Renal cortex interstitium (tissue), 15 donors: Measurements from ENCODE around the gene UVSSA. TPM values are rescaled to one million over a fixed set of nuclear protein-coding genes. Genes with fewer than 3 reads are reported as not detected.

Source experiments
- DNase-seq, 11 donors: peaks; one replicate each; pipeline ENCODE4 v3.0.0-alpha.2; 2013; ENCODE audit warnings: low read depth in 9 of 11, low spot score in 4 of 11; ENCODE audit errors: extremely low read depth in 1 of 11
- long read RNA-seq, 16 experiments: transcript quantifications; one replicate each; lab custom pipeline, GENCODE V29; 2026
- polyA plus RNA-seq, 3 donors: library from polyadenylated mRNA; unstranded; fragments of 120-200 nt; gene quantifications; one replicate each; pipeline ENCODE4 v1.2.1, GENCODE V29; 2013; ENCODE audit not compliant: insufficient read length in 3 of 3

The UVSSA gene, protein sequence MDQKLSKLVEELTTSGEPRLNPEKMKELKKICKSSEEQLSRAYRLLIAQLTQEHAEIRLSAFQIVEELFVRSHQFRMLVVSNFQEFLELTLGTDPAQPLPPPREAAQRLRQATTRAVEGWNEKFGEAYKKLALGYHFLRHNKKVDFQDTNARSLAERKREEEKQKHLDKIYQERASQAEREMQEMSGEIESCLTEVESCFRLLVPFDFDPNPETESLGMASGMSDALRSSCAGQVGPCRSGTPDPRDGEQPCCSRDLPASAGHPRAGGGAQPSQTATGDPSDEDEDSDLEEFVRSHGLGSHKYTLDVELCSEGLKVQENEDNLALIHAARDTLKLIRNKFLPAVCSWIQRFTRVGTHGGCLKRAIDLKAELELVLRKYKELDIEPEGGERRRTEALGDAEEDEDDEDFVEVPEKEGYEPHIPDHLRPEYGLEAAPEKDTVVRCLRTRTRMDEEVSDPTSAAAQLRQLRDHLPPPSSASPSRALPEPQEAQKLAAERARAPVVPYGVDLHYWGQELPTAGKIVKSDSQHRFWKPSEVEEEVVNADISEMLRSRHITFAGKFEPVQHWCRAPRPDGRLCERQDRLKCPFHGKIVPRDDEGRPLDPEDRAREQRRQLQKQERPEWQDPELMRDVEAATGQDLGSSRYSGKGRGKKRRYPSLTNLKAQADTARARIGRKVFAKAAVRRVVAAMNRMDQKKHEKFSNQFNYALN
- polyA plus RNA-seq = 10 to 100 TPM in 1 of 3 donors, 1 to 10 TPM in 2; 8.4 to 36.6 (median 9.2) TPM
- long read RNA-seq, donor 1 = 0 reads
- long read RNA-seq, donor 2, full-length matches to known transcripts = 1 of 1 reads
- long read RNA-seq, donor 2, partial matches to known transcripts = 0 of 1 reads
- long read RNA-seq, donor 2, other reads (novel, unspliced or antisense) = 0 of 1 reads
- long read RNA-seq, donor 3, full-length matches to known transcripts = 2 of 2 reads
- long read RNA-seq, donor 3, partial matches to known transcripts = 0 of 2 reads
- long read RNA-seq, donor 3, other reads (novel, unspliced or antisense) = 0 of 2 reads
- long read RNA-seq, donor 4, full-length matches to known transcripts = 6 of 6 reads
- long read RNA-seq, donor 4, partial matches to known transcripts = 0 of 6 reads
- long read RNA-seq, donor 4, other reads (novel, unspliced or antisense) = 0 of 6 reads
- long read RNA-seq, donor 5 = 0 reads
- long read RNA-seq, donor 6, full-length matches to known transcripts = 6 of 6 reads
- long read RNA-seq, donor 6, partial matches to known transcripts = 0 of 6 reads
- long read RNA-seq, donor 6, other reads (novel, unspliced or antisense) = 0 of 6 reads
- long read RNA-seq, donor 7, full-length matches to known transcripts = 2 of 2 reads
- long read RNA-seq, donor 7, partial matches to known transcripts = 0 of 2 reads
- long read RNA-seq, donor 7, other reads (novel, unspliced or antisense) = 0 of 2 reads
- long read RNA-seq, donor 8 = 0 reads
- long read RNA-seq, donor 9 = 0 reads
- long read RNA-seq, donor 10, full-length matches to known transcripts = 1 of 1 reads
- long read RNA-seq, donor 10, partial matches to known transcripts = 0 of 1 reads
- long read RNA-seq, donor 10, other reads (novel, unspliced or antisense) = 0 of 1 reads
- long read RNA-seq, donor 11, full-length matches to known transcripts = 1 of 1 reads
- long read RNA-seq, donor 11, partial matches to known transcripts = 0 of 1 reads
- long read RNA-seq, donor 11, other reads (novel, unspliced or antisense) = 0 of 1 reads
- long read RNA-seq, donor 12, full-length matches to known transcripts = 2 of 2 reads
- long read RNA-seq, donor 12, partial matches to known transcripts = 0 of 2 reads
- long read RNA-seq, donor 12, other reads (novel, unspliced or antisense) = 0 of 2 reads
- long read RNA-seq, donor 13 = 0 reads
- long read RNA-seq, donor 14, full-length matches to known transcripts = 2 of 2 reads
- long read RNA-seq, donor 14, partial matches to known transcripts = 0 of 2 reads
- long read RNA-seq, donor 14, other reads (novel, unspliced or antisense) = 0 of 2 reads
- long read RNA-seq, donor 15, full-length matches to known transcripts = 2 of 2 reads
- long read RNA-seq, donor 15, partial matches to known transcripts = 0 of 2 reads
- long read RNA-seq, donor 15, other reads (novel, unspliced or antisense) = 0 of 2 reads
- long read RNA-seq, donor 16, full-length matches to known transcripts = 12 of 12 reads
- long read RNA-seq, donor 16, partial matches to known transcripts = 0 of 12 reads
- long read RNA-seq, donor 16, other reads (novel, unspliced or antisense) = 0 of 12 reads

- DNase-seq = peak; percentile 98 to 100 (median 99)
These were observed at the start of gene UVSSA for GRCh38 chr4:1346781-1347409. Gene UVSSA (plus strand): TSS chr4:1347208. CDS start chr4:1348092, 884 bp downstream.

- DNase-seq = no peak
These were observed 49.3 kb upstream of the UVSSA start for GRCh38 chr4:1297456-1298325.

- DNase-seq = no peak
These were observed 48.5 kb upstream of the UVSSA start for GRCh38 chr4:1298461-1298860.

GRCh38 chr4:1299301-1299860, 47.6 kb upstream of the UVSSA start:
- no peak for DNase-seq

GRCh38 chr4:1300466-1301455, 46.2 kb upstream of the UVSSA start:
- no peak for DNase-seq

DNA sequence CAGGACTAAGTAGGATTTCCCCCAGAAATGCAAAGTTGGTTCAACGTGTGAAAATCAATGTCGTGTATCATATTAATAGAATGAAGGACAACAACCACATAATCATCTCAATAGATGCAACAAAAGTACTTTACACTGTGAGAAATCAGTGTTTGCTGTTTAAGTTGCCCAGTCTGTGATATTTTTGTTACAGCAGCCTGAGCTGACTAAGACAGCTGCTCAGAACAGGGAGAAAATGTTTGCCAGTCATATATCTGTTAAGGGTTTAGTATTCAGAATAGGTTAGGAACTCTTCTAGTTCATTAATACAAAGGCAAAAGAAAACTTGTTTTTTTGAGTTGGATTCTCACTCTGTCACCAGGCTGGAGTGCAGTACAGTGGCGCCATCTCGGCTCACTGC, 44.8 kb upstream of the UVSSA start:
- DNase-seq = no peak

DNA sequence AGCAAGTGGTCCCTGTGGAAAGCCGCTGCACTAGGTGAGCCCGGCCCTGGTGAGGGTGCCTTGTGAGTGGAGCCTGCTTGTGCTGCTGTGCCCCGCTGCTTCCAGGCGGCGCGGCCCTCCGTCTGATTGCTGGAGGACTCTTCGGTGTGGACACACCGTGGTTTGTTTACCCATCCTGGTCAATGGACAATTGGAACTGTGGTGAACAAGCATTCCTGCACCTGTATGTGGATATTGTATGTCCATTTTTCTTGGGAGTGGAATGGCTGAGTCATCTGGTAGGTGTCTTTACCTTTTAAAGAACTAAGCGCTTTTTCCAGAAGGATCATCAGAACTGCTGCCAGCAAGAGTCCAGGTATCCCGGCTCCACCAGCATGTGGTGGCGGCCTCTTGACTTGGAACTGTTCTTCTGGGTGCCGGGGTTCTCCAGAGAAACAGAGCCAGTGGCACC, 41.7 kb upstream of the UVSSA start:
- DNase-seq = no peak

DNA sequence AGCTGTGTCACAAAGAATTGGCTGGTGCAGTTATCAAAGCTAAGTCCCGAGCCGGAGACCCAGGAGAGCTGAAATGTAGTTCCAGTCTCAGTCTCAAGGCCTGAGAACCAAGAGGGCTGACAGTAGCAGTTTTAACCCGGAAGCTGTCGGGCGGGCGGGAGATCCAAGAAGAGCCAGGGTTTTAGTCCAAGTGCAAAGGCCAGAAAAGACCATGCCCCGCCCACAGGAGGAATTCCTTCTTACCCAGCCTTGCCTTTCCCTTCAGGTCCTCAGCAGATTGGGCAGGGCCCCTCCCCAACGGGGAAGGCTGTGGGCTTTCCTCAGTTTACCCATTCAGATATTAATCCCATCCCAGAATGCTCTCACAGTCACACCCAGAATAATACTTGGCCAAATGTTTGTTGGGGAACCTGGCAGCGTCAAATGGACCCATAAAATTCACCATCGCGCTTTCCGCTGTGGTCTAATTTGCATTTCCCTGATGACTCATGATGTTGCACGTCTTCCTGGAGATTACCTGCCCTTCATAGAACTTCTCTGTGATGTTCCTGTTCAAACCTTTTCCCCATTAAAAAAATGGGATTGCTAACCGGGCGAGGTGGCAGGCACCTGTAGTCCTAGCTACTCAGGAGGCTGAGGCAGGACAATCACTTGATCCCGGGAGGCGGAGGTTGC, 41.1 kb upstream of the UVSSA start:
- no peak for DNase-seq

GRCh38 chr4:1307951-1308735, 38.9 kb upstream of the UVSSA start:
- no peak for DNase-seq

DNA sequence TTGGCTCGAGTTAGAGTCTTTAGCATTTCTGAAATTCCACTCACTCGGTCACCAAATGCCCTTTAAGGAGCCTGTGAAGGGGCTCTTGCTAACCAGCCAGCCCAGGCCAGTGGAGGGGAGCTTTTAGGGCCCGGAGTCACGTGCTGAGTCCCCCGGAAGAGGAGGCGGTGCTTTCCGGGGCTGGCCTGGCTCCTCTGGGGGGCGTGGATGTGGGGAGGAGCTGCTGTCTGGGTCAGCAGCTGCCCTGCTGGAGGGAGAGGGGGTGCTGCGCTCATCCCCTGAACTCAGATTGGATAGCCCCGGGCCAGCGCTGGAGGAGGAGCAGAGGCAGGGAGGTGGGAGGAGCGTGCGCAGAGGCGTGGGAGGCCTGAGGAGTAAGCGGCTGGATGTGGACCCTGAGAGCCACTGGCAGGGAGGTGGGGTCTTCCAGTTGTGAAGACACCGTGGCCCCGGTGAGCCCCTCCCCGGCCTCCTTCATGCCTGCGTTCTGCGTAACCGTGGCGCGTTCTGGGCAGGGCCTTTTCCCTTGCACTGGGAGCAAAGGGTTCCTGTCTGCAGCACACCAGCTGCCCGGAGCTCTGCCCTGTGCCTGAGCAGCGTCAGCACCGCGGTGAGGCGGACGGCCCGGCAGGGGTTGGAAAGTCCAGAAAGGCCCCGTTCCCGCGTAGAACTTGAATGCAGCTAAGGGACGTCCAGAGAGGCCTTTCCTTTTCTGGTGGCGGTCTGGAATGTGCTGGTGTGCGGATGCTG, 37.6 kb upstream of the UVSSA start:
- DNase-seq = peak; percentile 75 to 95 (median 91)

DNA sequence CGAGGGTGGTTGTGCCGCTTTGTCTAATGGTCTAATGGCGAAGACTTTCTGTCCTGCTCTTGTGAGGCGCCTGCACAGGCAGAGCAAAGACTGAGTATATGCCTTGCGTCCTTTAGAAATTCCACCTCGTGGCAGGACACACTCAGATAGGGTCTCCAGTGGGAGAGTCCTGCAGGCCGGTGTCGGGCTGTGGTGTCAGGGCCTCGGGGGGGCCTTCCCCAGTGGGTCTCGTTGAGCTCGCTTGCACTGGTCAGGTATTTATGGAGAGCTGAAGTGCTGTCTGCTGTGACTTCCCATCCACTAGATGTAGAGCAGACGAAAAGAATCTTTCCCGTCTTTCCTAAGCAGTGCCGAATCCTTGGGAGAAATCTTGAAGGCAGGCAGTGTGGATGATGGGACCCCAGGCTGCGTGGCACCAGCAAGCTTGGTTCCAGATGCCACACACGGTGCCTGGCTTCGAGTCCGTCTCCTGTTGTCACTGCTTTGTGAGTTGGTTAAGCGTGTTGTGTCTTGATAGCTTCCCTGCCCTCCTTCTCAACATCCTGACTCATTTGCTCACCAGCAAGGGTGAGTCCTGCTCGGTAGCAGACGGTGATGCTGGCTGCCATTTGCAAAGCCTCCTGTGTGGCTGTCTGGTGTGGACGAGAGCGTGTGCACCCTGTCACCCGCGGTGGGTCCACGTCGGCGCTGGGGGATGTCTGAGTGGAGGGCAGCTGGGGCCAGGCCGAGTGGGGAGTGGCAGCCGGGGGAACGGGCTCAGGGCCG, 36.8 kb upstream of the UVSSA start:
- DNase-seq = no peak
